ENCODE data around the gene AGFG1. TPM values are rescaled to one million over a fixed set of nuclear protein-coding genes. Genes with fewer than 3 reads are reported as not detected.

Gene AGFG1, protein sequence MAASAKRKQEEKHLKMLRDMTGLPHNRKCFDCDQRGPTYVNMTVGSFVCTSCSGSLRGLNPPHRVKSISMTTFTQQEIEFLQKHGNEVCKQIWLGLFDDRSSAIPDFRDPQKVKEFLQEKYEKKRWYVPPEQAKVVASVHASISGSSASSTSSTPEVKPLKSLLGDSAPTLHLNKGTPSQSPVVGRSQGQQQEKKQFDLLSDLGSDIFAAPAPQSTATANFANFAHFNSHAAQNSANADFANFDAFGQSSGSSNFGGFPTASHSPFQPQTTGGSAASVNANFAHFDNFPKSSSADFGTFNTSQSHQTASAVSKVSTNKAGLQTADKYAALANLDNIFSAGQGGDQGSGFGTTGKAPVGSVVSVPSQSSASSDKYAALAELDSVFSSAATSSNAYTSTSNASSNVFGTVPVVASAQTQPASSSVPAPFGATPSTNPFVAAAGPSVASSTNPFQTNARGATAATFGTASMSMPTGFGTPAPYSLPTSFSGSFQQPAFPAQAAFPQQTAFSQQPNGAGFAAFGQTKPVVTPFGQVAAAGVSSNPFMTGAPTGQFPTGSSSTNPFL
- total RNA-seq (2014; rRNA removed; shearing (Covaris generic)): 38.0 and 40.9 TPM in 2 replicates

DNA sequence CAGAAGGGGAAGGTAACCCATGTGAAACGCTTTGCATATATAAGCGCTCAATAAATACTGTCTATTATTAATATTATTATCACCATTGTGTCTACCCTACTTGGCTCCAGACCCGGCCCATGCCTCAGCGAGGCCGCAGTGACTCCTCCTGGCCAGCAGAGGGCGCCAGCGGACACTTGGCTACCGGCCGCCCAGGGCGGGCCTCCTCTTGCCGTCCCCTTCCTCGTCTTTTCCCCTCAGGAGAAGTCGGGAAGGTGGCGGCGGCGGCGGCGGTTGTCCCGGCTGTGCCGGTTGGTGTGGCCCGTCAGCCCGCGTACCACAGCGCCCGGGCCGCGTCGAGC lies at the start of gene AGFG1:
AGFG1 (plus strand) TSS at position 233 of the 341 bp plus-strand sequence. CDS start 266 bp downstream, outside the sequence.
- DNase-seq (ENCODE audit: low spot score): peak; percentile 86

DNA sequence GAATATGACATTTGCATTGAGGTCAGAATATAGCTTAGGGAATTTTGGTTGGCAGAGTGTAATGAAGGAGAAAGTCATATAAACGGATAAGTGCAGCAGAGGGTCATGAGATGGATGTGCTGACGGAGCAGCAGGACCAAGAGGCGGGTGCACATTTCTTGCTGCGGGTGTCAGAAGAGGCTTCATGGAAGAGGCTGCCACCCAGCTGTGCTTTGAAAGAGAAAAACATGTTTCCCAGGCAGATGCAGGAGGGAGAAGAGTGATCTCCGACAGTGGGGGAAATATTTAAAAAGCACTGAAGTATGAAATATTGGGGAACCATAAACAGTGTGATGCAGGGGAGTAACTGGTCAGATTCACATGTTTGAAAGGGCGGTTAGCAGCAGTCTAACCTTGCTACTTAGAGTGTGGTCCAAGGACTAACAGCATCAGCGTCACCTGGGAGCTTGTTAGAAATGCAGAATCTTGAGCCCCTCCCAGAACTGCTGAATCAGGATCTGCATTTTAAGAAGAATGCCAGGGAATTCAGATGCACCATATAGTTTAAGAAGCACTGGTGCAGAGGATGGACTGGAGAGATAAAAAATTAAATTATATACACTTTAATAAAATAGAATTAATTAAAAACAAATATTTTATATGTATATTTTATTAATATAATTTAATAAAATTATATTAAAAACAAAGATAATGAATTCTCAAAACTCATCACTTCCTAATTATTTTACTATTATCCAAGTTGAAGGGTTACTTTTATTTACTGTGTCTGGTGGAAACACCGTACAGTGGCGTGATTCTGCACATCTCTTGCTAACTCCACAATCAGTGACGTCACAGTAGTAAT lies 48.1 kb upstream of the AGFG1 start:
- DNase-seq (ENCODE audit: low spot score): no peak

DNA sequence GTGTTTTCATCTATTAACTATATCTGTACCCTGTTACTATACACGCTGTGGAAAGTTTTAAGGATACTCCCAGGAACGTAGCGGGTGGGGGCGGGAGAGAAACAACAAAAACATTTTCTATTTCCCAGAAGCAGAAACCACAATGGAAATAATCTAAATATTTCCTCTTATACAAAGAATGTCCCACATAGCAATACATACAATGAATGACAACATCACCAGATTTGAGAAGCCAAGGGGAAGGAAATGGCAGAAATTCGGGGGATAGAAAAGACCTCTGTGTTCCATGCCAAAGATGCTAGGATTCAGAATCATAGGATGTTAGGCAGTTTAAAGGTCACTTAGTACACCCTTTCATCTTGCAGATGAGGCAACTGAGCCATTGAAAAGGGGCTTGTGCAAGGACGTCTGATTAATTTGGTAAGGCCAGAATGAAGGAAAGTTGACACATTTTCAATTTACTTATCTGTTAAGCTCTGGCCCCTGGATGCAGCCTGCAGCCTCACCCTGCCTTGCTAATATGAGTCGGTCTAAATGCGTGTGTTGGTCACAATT lies 43.1 kb upstream of the AGFG1 start:
- DNase-seq (ENCODE audit: low spot score): no peak

DNA sequence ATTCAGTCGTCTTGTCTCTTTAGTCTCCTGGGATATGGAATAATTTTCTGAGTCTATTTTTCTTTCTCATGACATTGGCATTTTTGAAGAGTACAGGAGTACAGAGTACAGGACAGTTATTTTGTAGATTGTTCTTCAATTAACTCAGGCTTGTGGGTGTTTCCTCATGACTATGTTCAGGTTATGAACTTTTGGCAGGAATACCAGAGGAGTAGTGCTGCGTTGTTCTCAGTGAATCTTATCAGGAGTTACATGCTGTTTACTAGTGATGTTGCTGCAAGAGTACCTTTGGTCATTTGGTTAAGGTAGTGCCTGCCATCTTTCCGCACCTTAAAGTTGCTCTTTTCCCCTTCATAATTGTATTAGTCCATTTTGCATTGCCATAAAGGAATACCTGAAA lies 41.3 kb upstream of the AGFG1 start:
- no peak for DNase-seq (ENCODE audit: low spot score)

DNA sequence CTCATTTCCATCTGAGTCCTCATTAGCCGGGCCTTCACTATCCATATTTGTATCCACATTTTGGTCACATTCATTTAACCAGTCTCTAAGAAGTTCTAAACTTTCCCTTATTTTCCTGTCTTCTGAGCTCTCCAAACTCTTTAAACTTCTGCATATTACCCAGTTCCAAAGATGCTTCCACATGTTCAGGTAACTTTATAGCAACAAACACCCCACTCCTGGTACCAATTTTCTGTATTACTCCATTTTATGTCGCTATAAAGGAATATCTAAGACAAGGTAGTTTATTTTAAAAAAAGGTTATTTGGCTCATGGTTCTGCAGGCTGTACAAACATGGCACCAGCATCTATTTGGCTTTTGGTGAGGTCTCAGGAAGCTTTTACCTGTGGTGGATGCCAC lies 38.8 kb upstream of the AGFG1 start:
- DNase-seq (ENCODE audit: low spot score): no peak

DNA sequence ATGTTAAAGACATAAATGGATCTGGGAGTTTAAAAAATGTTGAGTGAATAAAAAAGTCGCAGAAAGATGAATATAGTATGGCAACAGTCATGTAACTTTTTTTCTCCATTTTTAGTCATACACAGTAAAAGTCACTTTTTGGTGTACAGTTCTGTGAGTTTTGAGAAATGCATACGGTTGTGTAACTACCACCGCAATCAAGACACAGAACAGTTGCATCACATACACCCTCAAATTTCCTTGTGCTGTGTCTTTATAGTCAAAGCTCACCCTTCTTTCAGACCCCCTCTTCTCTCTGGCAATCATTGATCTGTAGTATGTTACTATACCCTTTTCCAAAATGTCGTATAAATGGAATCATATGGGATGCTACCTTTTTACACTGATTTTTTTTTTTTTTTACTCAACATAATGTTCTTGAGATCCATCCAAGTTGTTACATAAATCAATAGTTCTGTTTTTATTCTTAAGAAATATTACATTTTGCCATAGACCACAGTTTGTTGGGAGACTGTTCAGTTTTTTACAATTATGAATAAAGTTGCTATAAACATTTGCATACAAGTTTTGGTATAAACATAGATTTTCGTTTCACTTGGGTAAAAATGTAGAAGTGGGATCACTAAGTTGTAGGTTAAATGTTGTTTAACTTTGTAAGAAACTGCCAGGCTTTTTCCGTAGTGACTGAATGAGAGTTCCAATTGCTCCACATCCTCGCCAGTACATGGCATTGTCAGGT lies 35.4 kb upstream of the AGFG1 start:
- no peak for DNase-seq (ENCODE audit: low spot score)

DNA sequence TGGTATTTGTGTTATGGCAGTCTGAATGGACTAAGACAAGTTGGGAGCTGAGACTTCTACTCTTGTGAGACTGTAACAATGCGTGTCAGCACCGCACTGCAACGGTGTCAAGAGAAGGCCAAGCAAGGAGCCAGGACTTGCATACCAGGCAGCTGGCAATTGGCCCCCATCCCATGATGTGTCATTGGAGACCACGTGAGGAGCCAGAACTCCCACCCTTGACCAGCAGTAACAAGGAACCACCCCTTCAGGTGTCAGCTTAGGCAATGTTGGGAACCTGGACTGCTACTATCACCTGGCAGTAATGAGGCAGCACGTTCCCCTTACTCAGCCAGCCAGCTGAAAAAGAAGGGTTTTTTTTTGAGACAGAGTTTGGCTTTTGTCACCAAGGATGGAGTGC lies 32.7 kb upstream of the AGFG1 start:
- DNase-seq (ENCODE audit: low spot score): no peak

DNA sequence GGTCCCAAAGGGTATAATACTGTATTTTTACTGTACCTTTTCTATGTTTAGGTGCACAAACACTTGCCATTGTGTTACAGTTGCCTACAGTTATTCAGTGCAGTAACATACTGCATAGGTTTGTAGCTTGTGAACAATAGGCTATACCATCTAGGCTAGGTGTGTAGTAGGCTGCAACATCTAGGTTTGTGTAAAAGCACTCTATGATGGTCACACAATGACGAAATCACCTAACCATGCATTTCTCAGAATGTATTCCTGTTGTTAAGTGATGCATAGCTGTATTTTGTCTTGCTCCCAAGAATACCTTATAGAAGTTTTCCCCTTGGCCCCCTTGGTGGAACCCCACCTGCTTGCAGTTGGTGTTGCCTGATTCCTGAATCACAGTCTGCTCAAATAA lies 29.3 kb upstream of the AGFG1 start:
- DNase-seq (ENCODE audit: low spot score): no peak

DNA sequence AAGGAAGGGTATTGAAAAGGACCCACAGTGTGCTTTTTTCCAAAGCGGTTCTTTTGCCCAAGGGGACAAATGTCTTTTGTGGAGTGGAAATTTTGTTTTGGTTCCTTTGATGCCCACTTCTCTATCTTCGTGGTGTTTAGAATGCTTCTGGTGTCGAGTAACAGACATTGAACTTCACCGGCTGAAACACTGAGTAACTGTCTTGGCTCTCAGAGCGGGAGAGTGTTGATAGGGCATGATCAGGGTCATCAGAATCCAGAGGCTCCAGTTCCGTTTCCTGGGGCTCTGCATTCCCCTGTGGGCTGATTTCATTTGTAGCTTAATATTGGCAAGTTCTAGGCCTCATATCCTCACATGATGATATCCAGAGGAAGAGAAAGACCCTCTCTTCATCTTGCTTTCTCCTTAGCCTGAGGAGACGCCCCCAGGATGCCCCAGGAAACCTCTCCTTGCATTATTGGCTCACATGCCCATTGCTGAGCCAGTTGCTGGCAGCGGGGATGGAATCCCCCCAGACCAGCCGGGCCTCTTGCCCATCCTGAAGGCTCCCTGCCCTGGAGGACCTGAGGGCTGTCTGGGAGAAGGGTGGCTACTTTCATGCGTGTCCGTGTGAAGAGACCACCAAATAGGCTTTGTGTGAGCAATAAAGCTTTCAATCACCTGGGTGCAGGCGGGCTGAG lies 27.9 kb upstream of the AGFG1 start:
- no peak for DNase-seq (ENCODE audit: low spot score)

DNA sequence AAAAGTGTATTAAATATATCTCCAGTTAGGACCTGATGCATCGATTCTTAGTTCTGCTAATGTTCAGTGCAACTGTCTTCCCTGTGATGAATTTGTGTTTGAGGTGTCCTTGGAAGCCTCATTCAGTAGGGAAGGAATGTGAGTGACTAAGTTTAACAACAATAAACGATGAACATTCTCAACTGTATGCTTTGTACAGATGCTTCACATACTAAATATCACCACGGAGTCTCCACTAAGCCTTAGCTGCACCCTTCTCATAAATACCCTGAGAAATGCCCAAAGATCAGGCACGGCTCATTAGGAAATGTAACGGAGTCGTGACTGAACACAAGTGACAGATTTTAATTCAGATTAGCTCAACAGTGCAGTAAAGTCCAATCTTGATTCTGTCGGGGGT lies 24.4 kb upstream of the AGFG1 start:
- DNase-seq (ENCODE audit: low spot score): no peak

DNA sequence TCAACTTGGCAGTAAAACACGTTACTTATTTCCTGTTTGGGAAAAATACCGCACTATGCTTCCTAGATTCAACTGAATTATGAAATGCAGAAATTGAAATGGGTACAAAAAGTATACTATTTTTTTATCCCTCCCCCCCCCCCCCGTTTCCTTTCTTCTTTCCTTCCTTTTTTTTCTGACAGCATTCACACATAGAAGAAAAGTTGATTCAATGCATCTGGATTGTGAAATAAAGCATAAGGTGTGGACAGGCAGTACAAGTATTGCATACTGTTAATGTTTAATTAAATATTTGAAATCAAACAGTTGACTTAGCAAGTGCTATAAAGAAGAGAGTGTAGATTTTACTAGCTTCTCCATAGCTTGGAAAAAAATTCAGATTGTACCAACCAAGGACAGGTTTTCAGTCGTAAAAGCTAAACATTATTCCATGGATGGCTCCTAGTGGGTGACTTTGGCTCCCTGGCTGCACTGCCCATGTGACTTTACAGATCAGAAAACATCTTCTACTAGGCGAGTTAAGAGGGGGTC lies 21.6 kb upstream of the AGFG1 start:
- DNase-seq (ENCODE audit: low spot score): peak; percentile 21

DNA sequence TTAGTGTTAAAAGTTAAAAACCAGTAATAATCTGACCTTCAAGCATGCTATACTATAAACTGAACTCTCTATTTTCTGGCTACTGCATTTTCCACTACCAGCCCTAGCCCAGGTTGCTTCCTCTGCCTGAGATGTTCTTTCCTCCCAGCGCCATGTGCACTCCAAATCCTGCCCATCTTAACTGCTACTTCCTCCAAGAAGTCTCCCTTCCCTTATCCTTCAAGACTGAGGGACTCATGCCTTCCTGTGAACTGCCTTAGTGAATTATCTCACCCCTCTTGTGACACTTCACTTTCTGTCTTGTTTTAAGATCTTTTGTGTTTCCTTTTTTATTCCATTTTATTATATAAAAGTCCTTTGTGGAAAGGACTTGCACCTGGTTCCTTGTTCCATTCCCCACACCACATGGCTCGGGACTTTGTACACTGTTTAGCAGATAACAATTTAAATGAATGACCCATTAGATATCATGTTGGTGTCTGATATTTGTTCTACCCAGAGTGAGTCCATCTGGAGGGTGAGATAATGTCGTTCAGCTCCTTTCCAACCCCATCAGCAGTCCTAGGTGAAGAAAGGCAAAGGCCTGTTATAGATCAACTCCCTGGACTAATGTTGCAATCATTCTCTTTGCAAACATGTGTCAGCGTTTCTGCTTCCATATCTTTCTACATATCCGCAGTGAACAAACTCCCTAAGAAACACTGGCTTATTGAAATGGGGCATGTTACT lies 20.9 kb upstream of the AGFG1 start:
- DNase-seq (ENCODE audit: low spot score): no peak

DNA sequence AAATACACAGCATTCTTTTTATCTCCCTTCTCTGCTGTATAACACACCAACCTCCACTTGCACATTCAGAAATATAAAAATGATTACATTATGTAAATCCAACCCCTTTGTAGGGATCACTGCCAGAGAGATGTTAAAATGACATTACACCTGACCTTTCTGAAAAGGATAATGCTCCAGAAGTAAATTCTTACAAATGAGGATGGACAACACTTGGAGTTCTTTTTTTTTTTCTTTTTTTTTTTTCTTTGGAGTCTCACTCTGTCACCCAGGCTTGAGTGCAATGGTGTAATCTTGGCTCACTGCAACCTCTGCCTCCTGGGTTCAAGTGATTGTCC lies 20.3 kb upstream of the AGFG1 start:
- DNase-seq (ENCODE audit: low spot score): no peak

DNA sequence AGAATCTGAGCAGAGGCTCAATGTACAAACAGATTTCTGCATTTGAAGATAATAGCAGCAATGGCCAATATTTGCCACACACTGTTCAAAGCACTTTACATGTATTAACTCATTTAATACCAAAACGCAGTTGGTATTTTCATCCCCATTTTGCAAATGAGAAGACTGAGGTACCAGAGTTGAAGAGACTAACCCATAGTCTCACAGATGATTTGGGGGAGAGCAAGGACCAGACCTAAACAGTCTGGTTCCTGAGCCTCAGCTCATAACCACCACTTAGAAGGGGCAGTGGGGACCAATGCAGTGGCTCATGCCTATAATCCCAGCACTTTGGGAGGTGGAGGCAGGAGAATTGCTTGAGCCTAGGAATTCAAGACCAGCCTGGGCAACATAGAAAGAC lies 18.1 kb upstream of the AGFG1 start:
- DNase-seq (ENCODE audit: low spot score): no peak

DNA sequence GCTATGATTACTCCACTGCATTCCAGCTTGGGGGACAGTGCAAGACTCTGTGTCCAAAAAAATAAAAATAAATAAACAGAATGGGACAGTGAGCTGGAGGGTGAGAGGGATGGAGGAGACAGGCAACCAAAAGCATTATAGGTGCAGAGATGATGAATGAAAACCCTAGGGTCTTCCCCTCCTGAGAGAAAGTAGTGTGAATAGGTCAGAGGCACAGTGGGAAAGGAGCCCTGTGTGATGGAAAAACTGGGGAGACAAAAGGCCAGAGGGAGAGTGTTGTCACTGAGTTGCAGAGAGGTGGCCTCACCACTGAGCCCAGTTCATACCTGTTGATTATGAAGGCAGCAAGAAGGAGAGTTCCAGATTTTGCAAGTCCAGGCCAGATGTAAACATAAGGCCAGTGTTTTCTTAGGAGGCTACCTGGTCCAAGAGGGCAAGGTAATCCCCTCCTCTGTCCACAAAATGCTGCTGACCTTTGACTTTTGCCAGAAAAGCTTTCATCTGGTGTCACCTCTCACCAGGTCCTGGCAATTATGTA lies 17.6 kb upstream of the AGFG1 start:
- no peak for DNase-seq (ENCODE audit: low spot score)

DNA sequence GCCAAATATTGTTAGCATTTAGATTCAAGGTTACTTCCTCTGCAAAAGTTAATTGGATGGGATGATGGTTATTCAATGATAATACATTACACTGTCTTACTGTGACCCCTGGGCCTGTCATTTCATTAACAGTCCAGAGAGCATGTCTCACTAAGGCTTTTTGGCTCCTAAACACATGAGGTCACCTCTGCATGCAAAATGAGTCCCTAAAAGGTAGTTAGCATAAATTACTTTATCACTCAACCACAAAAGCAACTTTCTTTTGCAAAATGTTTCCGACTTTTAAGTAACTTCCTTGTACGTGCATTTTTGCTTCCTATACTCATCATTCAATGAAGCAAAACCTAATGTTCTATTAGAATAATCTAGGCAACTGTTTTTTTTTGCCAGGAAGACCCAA lies 16.8 kb upstream of the AGFG1 start:
- DNase-seq (ENCODE audit: low spot score): no peak

DNA sequence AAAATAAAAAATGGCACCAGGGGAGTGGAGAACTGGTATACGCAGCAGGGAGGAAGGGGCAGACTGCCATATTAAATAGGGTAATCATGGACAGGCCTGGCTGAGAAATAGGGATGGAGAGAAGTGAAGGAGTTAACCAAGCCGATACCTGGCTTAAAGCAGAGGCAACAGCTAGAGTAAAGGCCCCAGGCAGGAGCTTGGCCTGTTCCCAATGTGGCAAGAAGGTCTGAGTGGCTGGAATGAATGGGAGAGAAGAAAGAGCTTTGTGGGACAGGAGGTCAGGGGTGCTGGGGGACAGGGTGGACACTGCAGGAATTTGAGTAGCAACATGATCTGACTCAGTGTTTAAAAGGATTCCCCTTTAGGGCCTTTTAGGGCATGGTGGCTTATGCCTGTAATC lies 15.9 kb upstream of the AGFG1 start:
- no peak for DNase-seq (ENCODE audit: low spot score)

DNA sequence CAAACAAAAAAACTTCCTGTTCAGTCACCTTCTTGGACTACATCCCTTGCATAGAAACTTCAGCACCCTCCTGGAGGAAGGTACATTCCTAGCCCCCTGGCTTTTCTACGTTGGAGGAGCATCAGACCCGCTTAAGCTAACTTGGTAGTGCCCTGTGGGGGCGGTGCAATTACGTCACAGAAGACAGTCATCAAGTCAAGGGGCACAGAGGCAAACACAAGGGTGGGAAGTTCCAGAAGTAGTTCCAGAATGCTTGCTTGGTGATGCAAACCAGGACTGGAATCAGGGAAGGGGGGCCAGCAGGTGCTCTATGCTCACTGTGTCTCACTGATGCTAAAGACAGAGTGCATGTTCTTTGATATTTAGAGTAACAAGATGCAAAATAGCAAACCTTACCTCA lies 15.2 kb upstream of the AGFG1 start:
- DNase-seq (ENCODE audit: low spot score): no peak

DNA sequence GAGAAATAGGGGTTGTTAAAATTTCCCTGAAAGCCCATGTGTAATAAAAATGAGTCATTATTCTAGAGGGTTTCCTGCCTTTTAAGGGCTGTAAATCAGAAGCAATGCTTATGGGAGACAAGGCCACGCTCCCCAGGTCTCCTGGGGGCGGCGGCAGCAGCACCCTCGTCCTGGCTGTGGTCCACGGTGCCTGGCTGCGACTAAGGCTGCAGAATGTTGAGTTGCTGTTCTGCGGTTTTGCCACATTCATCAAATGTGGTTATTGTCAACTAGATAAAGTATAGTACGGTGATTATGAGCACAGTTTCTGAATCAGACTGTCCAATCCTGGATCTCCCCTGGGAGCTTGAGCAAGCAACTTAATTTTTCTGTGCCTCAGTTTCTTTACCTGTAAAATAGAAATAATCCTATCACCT lies 11.9 kb upstream of the AGFG1 start:
- no peak for DNase-seq (ENCODE audit: low spot score)

DNA sequence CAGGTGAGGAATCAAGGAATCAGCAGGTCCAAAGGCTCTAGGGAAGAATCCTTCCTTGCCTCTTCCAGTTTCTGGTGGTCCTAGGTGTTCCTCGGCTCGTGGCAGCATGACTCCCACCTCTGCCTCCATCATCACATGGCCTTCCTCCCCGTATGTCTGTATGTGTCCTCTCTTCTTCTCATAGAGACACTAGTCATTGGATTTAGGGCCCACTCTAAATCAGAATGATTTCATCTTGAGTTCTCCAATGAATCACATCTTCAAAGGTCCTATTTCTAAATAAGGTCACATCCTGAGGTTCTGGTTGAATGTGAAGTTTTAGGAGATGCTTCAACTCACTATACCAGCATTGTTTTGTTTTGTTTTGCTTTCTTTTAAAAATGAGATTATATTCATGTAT lies 11.1 kb upstream of the AGFG1 start:
- no peak for DNase-seq (ENCODE audit: low spot score)

Measured in HT-29 (cell line).